Tibial artery (tissue), 4 donors: ENCODE data around the gene C1QC.

ENCODE experiments used
- DNase-seq, 2 donors: peaks; one replicate each; pipeline ENCODE4 v3.0.0-alpha.2; 2019
- H3K27ac ChIP-seq, 2 donors: fragments of 200-600 bp; sonication (generic) in 1 of 2; 1 replicate in 1 of 2; 2 replicates in 1 of 2; pipeline ENCODE4 v1.5.1; 2018 to 2019; ENCODE audit warnings: mild to moderate bottlenecking in 1 of 2
- H3K27me3 ChIP-seq, 2 donors: fragments of 200-600 bp; sonication (generic) in 1 of 2; one replicate each; pipeline versions ENCODE4 v1.5.1 to v1.6.0; 2016 to 2019
- H3K36me3 ChIP-seq, 3 donors: fragments of 200-600 bp; sonication (generic) in 2 of 3; one replicate each; pipeline ENCODE4 v1.5.1; 2016 to 2019; ENCODE audit warnings: mild to moderate bottlenecking in 2 of 3
- H3K4me1 ChIP-seq, 4 donors: fragments of 200-600 bp; sonication (generic) in 2 of 4; 1 replicate in 3 of 4; 2 replicates in 1 of 4; pipeline ENCODE4 v1.5.1; 2016 to 2019
- H3K4me3 ChIP-seq, 2 donors: fragments of 200-600 bp; sonication (generic) in 1 of 2; 1 replicate in 1 of 2; 2 replicates in 1 of 2; pipeline ENCODE4 v1.5.1; 2018 to 2019; ENCODE audit warnings: mild to moderate bottlenecking in 2 of 2
- H3K9me3 ChIP-seq, 3 donors: fragments of 200-600 bp; sonication (generic) in 1 of 3; one replicate each; pipeline ENCODE4 v1.5.1; 2016 to 2019
- intact Hi-C: fragments of 100-400 bp; cut with DNase I; formaldehyde crosslinking; loops from one replicate; pipeline ENCODE4 v1.15.0; 2023; ENCODE audit warnings: low total_unique reads
- TF ChIP-seq, protein P1 (sequence below), 2 experiments: fragments of 200-600 bp in 1 of 2; fragments of 450-650 bp in 1 of 2; IDR thresholded peaks; one replicate each; pipeline ENCODE4 v1.5.1; 2017 to 2019; ENCODE audit warnings: antibody characterized with exemption in 2 of 2, mild to moderate bottlenecking in 1 of 2, moderate library complexity in 1 of 2

C1QC gene

DNA sequence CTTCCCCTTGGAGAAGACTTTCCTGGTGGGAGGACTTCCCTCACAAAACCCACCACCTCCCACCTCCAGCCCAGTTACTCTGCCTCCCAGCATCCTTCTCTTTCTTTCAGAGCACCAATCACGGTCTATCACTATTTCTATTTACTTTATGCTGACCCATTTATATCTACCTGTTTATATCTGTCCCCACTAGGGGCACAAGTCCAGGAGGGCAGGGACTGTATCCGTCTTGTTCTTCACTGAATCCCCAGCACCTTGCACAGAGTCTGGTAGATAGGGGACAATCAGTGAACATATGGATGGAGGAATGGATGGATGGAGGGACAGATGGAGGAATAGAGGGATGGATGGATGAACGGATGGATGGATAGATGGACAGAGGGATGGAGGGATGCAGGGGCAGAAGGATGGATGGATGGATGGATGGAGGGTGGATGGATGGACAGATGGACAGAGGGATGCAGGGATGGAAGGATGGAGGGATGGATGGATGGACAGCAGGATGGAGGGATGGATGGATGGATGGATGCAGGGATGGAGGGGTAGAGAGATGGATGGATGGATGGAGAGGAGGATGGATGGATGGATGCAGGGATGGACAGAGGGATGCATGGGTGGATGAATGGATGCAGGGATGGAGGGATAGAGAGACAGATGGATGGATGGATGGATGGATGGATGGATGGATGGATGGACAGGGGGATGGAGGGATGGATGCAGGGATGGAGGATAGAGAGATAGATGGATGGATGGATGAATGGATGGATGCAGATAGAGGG lies 15.1 kb downstream of the C1QC start:
- Histone ChIP-seq H3K9me3 (no peaks in the 10 kb centered on the region), H3K4me3 (no peak overlapping the region), H3K36me3 (no peaks in the 10 kb centered on the region), H3K4me1 (no peaks in the 10 kb centered on the region), H3K27me3 (peaks cover 0 to 43% of the 10 kb centered on the region in 2 donors), H3K27ac (no peak overlapping the region)
- TF ChIP-seq, protein P1, sequence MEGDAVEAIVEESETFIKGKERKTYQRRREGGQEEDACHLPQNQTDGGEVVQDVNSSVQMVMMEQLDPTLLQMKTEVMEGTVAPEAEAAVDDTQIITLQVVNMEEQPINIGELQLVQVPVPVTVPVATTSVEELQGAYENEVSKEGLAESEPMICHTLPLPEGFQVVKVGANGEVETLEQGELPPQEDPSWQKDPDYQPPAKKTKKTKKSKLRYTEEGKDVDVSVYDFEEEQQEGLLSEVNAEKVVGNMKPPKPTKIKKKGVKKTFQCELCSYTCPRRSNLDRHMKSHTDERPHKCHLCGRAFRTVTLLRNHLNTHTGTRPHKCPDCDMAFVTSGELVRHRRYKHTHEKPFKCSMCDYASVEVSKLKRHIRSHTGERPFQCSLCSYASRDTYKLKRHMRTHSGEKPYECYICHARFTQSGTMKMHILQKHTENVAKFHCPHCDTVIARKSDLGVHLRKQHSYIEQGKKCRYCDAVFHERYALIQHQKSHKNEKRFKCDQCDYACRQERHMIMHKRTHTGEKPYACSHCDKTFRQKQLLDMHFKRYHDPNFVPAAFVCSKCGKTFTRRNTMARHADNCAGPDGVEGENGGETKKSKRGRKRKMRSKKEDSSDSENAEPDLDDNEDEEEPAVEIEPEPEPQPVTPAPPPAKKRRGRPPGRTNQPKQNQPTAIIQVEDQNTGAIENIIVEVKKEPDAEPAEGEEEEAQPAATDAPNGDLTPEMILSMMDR (IDR thresholded peaks at IDR 0.05) = no peak
- no peak for DNase-seq
- intact Hi-C loops = no loop called here

DNA sequence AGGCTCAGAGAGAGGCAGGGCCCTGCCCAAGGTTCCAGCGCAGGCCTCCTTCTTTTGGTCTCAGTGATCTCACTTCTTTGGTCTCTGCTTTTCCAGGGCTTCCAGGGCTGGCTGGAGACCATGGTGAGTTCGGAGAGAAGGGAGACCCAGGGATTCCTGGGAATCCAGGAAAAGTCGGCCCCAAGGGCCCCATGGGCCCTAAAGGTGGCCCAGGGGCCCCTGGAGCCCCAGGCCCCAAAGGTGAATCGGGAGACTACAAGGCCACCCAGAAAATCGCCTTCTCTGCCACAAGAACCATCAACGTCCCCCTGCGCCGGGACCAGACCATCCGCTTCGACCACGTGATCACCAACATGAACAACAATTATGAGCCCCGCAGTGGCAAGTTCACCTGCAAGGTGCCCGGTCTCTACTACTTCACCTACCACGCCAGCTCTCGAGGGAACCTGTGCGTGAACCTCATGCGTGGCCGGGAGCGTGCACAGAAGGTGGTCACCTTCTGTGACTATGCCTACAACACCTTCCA lies 17.3 kb downstream of the C1QC start:
- Histone ChIP-seq H3K4me1 (no peaks in the 10 kb centered on the region), H3K36me3 (no peaks in the 10 kb centered on the region), H3K27ac (no peak overlapping the region), H3K9me3 (no peaks in the 10 kb centered on the region), H3K27me3 (peaks cover 0 to 37% of the 10 kb centered on the region in 2 donors), H3K4me3 (no peak overlapping the region)
- DNase-seq = no peak
- intact Hi-C loops = no loop called here
- TF ChIP-seq, protein P1 (IDR thresholded peaks at IDR 0.05) = no peak

DNA sequence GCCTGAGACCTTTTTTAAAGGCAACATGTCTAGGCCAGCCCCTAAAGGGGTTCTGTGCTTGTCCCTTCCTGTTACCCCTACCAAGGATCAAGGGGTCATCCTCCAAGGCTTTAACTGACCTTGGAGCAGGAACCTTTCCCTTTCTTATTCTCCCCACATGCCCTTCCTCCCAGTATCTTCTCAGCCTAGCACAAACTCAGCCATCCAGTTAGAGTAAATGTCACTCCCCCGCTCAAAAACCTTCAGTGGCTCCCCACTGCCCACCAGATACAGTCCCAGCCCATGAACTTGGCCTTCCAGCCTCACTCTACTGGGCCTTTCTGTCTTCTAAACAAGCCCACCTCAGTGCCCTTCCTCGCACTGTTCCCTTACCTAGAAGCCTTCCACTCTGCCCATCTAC lies 18.4 kb downstream of the C1QC start:
- Histone ChIP-seq H3K4me1 (no peaks in the 10 kb centered on the region), H3K36me3 (no peaks in the 10 kb centered on the region), H3K27me3 (peaks cover 0 to 30% of the 10 kb centered on the region in 2 donors), H3K4me3 (no peak overlapping the region), H3K9me3 (no peaks in the 10 kb centered on the region), H3K27ac (no peak overlapping the region)
- DNase-seq = no peak
- TF ChIP-seq, protein P1 (IDR thresholded peaks at IDR 0.05) = no peak
- intact Hi-C loops = no loop called here

DNA sequence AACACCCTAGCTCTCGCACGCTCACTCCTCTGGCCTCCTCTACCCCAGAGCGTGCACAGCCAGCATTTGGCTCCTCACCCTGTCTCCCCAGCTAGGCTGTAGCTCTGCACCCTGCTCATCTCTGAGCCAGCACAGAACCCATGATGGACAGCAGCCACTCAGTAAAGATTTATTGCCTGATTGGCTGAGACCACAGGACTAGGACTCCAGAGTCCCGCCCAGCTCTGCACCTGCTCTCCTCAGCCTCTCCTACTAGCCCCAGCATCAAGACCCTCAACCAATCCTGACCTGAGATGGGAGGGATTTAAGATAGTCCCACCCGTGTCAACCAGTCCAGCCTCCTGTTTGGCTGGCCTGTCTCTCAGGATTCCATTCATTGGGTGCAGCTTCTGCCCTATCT lies 18.9 kb downstream of the C1QC start:
- intact Hi-C loops = no loop called here

DNA sequence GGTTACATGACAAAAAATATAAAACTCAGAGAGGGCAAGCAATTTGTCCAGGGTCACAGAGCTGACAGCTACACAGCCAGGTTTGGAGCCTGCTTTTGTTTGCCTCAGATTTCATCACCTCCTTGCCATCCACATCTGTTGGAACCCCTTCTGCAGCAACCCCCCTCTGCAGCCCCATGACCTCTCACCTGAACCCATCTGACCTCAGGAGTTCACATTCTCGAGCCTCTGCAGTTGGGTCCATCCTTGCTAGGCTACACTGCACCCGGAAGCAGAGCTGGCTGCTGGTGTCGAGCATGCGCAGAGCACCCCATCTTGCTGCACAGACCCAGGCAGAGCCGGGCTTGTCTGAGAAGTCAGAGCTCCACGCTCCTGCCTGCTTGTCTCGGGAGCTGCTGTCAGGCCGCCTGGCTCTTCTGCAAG lies 19.6 kb downstream of the C1QC start:
- Histone ChIP-seq H3K36me3 (no peaks in the 10 kb centered on the region), H3K4me3 (no peak overlapping the region), H3K27ac (no peak overlapping the region), H3K27me3 (peaks cover 0 to 32% of the 10 kb centered on the region in 2 donors), H3K9me3 (no peaks in the 10 kb centered on the region), H3K4me1 (no peaks in the 10 kb centered on the region)
- intact Hi-C loops = no loop called here
- TF ChIP-seq, protein P1 (IDR thresholded peaks at IDR 0.05) = no peak
- DNase-seq = no peak

More for the DNA sequence above, 18.9 kb downstream of the C1QC start:
- peaks cover 0 to 30% of the 10 kb centered on the region in 2 donors for H3K27me3 ChIP-seq
- TF ChIP-seq, protein P1 (IDR thresholded peaks at IDR 0.05) = no peak
- no peak overlapping the region for H3K27ac ChIP-seq
- H3K4me3 ChIP-seq = no peak overlapping the region
- H3K9me3 ChIP-seq = no peaks in the 10 kb centered on the region
- peak in 1 of 2 donors; percentile 37 for DNase-seq
- no peaks in the 10 kb centered on the region for H3K4me1 ChIP-seq
- H3K36me3 ChIP-seq = no peaks in the 10 kb centered on the region
